Measurements from ENCODE around the gene NPL.

DNA sequence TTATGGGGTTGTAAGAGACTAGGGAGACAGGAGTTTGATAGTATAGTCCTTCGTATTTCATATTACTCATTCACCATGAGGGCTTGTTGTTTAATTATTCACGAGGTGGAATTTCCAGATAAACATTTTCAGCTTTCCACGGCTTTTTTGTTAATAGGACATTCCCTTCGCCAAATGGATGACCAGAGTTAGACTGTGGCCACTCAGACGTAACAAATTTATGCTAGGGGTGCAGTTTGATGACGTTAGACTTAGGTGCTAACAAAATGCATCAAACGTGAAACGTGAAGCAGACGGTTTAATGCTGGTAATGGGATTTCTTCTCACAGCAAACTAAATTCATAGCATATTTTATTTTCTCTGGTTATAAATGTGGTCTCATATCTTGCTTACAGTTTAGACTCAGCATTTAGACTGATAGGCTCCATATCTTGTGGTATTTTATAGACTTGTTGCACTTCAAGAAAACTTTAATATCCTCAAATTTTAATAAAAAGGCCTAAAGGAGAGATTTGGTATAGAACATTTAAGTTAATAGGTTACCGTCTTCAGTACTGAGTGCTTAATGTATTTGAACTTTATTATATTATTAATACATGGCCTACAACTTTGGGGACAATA, 51.9 kb downstream of the NPL start:
- TF ChIP-seq, protein P1, sequence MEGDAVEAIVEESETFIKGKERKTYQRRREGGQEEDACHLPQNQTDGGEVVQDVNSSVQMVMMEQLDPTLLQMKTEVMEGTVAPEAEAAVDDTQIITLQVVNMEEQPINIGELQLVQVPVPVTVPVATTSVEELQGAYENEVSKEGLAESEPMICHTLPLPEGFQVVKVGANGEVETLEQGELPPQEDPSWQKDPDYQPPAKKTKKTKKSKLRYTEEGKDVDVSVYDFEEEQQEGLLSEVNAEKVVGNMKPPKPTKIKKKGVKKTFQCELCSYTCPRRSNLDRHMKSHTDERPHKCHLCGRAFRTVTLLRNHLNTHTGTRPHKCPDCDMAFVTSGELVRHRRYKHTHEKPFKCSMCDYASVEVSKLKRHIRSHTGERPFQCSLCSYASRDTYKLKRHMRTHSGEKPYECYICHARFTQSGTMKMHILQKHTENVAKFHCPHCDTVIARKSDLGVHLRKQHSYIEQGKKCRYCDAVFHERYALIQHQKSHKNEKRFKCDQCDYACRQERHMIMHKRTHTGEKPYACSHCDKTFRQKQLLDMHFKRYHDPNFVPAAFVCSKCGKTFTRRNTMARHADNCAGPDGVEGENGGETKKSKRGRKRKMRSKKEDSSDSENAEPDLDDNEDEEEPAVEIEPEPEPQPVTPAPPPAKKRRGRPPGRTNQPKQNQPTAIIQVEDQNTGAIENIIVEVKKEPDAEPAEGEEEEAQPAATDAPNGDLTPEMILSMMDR (IDR thresholded peaks at IDR 0.05; ENCODE audit: low read length): no peak
- TF ChIP-seq EZH2 (optimal IDR thresholded peaks at IDR 0.05; ENCODE audit: low read depth, low read length) (no peak), EZH2phosphoT487 (IDR thresholded peaks at IDR 0.05; ENCODE audit: low read length) (no peak)

Measured in MM.1S (cell line).